WTC11 (cell line): ENCODE data around the gene SH3BP2. TPM values are rescaled to one million over a fixed set of nuclear protein-coding genes. Genes with fewer than 3 reads are reported as not detected.

ENCODE experiments used
- ATAC-seq: fragments of 200-7000 bp; cut with Tn5 transposase; 2 replicates; pipeline ENCODE4 v1.10.0; 2021; ENCODE audit warnings: mild to moderate bottlenecking, moderate library complexity
- CTCF ChIA-PET: fragments of 300-600 bp; sonication (Branson Sonifier 250); formaldehyde crosslinking; loops from one replicate; lab custom pipeline; 2021; ENCODE audit warnings: antibody characterized with exemption; lab: Charles Lee
- POLR2A ChIA-PET: fragments of 350-600 bp; sonication (Branson Sonifier 250); formaldehyde crosslinking; loops from one replicate; lab custom pipeline; 2021; ENCODE audit warnings: antibody characterized with exemption; lab: Charles Lee
- DNase-seq: peaks from one replicate; pipeline ENCODE4 v3.0.0; 2021; ENCODE audit warnings: low spot score
- H3K27ac Mint-ChIP-seq: 2 replicates; pipeline ENCODE4 v1.8.0; 2021; ENCODE audit warnings: mixed read lengths
- H3K27me3 Mint-ChIP-seq: 2 replicates; pipeline ENCODE4 v1.8.0; 2021; ENCODE audit warnings: low read depth, mild to moderate bottlenecking, moderate library complexity, mixed read lengths
- H3K36me3 Mint-ChIP-seq: 2 replicates; pipeline ENCODE4 v1.8.0; 2021; ENCODE audit warnings: mixed read lengths
- H3K4me1 Mint-ChIP-seq: 2 replicates; pipeline ENCODE4 v1.8.0; 2022; ENCODE audit warnings: mixed read lengths
- H3K4me3 Mint-ChIP-seq: 2 replicates; pipeline ENCODE4 v1.8.0; 2021; ENCODE audit warnings: mild to moderate bottlenecking, moderate library complexity, mixed read lengths
- H3K9me3 Mint-ChIP-seq: 2 replicates; pipeline ENCODE4 v1.8.0; 2021; ENCODE audit warnings: mixed read lengths
- CREB1 ChIP-seq: sonication (generic); formaldehyde crosslinking; IDR thresholded peaks from 2 replicates; pipeline ENCODE4 v1.8.0; 2023; ENCODE audit warnings: mild to moderate bottlenecking, missing genetic modification reagents
- ELF4 ChIP-seq: sonication (generic); formaldehyde crosslinking; IDR thresholded peaks from 2 replicates; pipeline ENCODE4 v1.8.1; 2022; ENCODE audit warnings: low read depth, mild to moderate bottlenecking, moderate library complexity, missing genetic modification reagents
- ESRRA ChIP-seq: sonication (generic); formaldehyde crosslinking; IDR thresholded peaks from 2 replicates; pipeline ENCODE4 v1.8.1; 2022; ENCODE audit warnings: mild to moderate bottlenecking, missing genetic modification reagents, borderline replicate concordance
- FOXK1 ChIP-seq: sonication (generic); formaldehyde crosslinking; IDR thresholded peaks from 2 replicates; pipeline ENCODE4 v1.8.0; 2022; ENCODE audit warnings: mild to moderate bottlenecking, moderate library complexity, missing genetic modification reagents
- FOXP1 ChIP-seq: sonication (generic); formaldehyde crosslinking; IDR thresholded peaks from 2 replicates; pipeline ENCODE4 v1.8.0; 2022; ENCODE audit warnings: missing genetic modification reagents, mild to moderate bottlenecking, moderate library complexity, borderline replicate concordance
- GABPB1 ChIP-seq: sonication (generic); formaldehyde crosslinking; IDR thresholded peaks from 2 replicates; pipeline ENCODE4 v1.8.1; 2023; ENCODE audit warnings: mild to moderate bottlenecking, missing genetic modification reagents
- JUN ChIP-seq: sonication (generic); formaldehyde crosslinking; IDR thresholded peaks from 2 replicates; pipeline ENCODE4 v1.8.0; 2023; ENCODE audit warnings: mild to moderate bottlenecking, missing genetic modification reagents
- KAT7 ChIP-seq: sonication (generic); formaldehyde crosslinking; IDR thresholded peaks from 2 replicates; pipeline ENCODE4 v1.8.1; 2023; ENCODE audit warnings: missing genetic modification reagents, mild to moderate bottlenecking, borderline replicate concordance
- NFYB ChIP-seq: sonication (generic); formaldehyde crosslinking; conservative IDR thresholded peaks from 2 replicates; pipeline ENCODE4 v1.8.0; 2022; ENCODE audit warnings: low read depth, missing genetic modification reagents
- RELA ChIP-seq: sonication (generic); formaldehyde crosslinking; IDR thresholded peaks from 2 replicates; pipeline ENCODE4 v1.8.1; 2022; ENCODE audit warnings: missing genetic modification reagents, mild to moderate bottlenecking, borderline replicate concordance
- SMAD3 ChIP-seq: sonication (generic); formaldehyde crosslinking; IDR thresholded peaks from 2 replicates; pipeline ENCODE4 v1.8.0; 2022; ENCODE audit warnings: missing genetic modification reagents, mild to moderate bottlenecking, borderline replicate concordance
- SMAD4 ChIP-seq: sonication (generic); formaldehyde crosslinking; IDR thresholded peaks from 2 replicates; pipeline ENCODE4 v1.8.0; 2022; ENCODE audit warnings: mild to moderate bottlenecking, missing genetic modification reagents
- SOX15 ChIP-seq: fragments of 250-450 bp; sonication (Bioruptor Pico); IDR thresholded peaks from 2 replicates; pipeline ENCODE4 v1.9.0; 2021; ENCODE audit warnings: mild to moderate bottlenecking
- TCF7 ChIP-seq: sonication (generic); formaldehyde crosslinking; IDR thresholded peaks from 2 replicates; pipeline ENCODE4 v1.8.0; 2022; ENCODE audit warnings: mild to moderate bottlenecking, low read depth, missing genetic modification reagents, moderate library complexity
- TEAD1 ChIP-seq: sonication (generic); formaldehyde crosslinking; IDR thresholded peaks from 2 replicates; pipeline ENCODE4 v1.8.0; 2022; ENCODE audit warnings: mild to moderate bottlenecking, missing genetic modification reagents
- TP53 ChIP-seq: sonication (generic); formaldehyde crosslinking; IDR thresholded peaks from 2 replicates; pipeline ENCODE4 v1.8.1; 2023; ENCODE audit warnings: mild to moderate bottlenecking, missing genetic modification reagents
- ZNF121 ChIP-seq: sonication (generic); formaldehyde crosslinking; IDR thresholded peaks from 2 replicates; pipeline ENCODE4 v1.8.0; 2023; ENCODE audit warnings: missing genetic modification reagents
- total RNA-seq: library from RNA; stranded (reverse); gene quantifications from 3 replicates; pipeline ENCODE4 v1.2.3, GENCODE V29; 2021
- TF ChIP-seq, protein P1 (sequence below): sonication (generic); formaldehyde crosslinking; IDR thresholded peaks from 2 replicates; pipeline ENCODE4 v1.8.1; 2022; ENCODE audit warnings: low read depth, mild to moderate bottlenecking, moderate library complexity, missing genetic modification reagents, borderline replicate concordance
- TF ChIP-seq, protein P2 (sequence below): sonication (generic); formaldehyde crosslinking; IDR thresholded peaks from 2 replicates; pipeline ENCODE4 v1.8.0; 2022; ENCODE audit warnings: missing genetic modification reagents
- TF ChIP-seq, protein P3 (sequence below): sonication (generic); formaldehyde crosslinking; IDR thresholded peaks from 2 replicates; pipeline ENCODE4 v1.8.1; 2023; ENCODE audit warnings: mild to moderate bottlenecking, missing genetic modification reagents
- TF ChIP-seq, protein P4 (sequence below): fragments of 250-450 bp; sonication (Bioruptor Pico); IDR thresholded peaks from 2 replicates; pipeline ENCODE4 v1.9.0; 2021; ENCODE audit warnings: mild to moderate bottlenecking, borderline replicate concordance

Gene SH3BP2
- total RNA-seq, 1 experiment from 2014 or later, result 49.1 TPM

DNA sequence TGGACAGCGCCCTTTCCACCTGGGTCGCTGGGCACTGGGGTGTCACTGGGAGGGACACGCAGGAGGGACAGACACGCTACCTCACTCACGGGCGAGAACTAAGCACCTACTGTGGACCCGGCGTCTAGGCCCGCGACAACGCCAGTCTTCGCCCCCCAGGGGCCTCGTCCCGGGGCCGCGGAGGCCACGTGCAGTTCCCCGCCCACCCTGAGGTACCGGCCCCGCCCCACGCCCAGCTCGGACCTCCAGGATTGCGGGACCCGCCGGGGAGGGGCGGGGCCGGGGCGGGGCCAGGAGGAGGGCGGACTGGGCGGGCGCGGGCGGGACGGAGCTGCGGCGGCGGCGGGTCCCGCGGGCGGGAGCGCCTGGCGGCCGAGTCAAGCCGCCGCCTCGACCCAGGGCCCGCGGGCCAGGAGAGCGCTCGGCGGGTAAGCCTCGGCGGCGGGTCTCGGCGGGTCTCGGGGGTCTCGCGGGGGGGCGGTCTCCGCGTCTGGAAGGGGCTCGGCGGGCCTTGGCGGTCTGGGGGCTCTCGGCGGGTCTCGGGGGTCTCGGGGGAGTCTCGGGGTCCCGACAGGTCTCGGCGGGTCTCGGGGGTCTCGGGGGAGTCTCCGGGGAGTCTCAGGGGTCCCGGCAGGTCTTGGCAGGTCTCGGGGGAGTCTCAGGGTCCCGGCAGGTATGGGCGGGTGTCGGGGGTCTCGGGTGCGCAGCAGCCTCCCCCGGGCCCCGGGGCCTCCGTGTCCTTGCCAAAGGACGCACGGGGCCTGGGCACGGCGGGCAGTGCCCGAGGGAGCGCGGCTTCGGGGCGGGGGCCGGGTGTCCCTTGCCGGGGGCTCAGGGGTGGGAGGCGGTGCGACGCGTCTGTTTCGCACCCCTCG, at the start of gene SH3BP2 (continued):
- peak; percentile 77; the same call in 1 of the 2 replicates for TF ChIP-seq SMAD3 (CRISPR knock-in tag)
- peak; percentile 59; the same call in 1 of the 2 replicates for TF ChIP-seq CREB1
- TF ChIP-seq JUN (CRISPR knock-in tag), result peak; percentile 85; the same call in 1 of the 2 replicates
- TF ChIP-seq GABPB1 (CRISPR knock-in tag), result peak; percentile 69
- peak; percentile 85 for TF ChIP-seq FOXP1 (CRISPR knock-in tag)
- no peak; the same call in 1 of the 2 replicates for TF ChIP-seq NFYB (CRISPR knock-in tag)
- no peak for TF ChIP-seq SOX15 (CRISPR knock-in tag)
- peak; percentile 94 for TF ChIP-seq RELA (CRISPR knock-in tag)
- TF ChIP-seq, protein P1, sequence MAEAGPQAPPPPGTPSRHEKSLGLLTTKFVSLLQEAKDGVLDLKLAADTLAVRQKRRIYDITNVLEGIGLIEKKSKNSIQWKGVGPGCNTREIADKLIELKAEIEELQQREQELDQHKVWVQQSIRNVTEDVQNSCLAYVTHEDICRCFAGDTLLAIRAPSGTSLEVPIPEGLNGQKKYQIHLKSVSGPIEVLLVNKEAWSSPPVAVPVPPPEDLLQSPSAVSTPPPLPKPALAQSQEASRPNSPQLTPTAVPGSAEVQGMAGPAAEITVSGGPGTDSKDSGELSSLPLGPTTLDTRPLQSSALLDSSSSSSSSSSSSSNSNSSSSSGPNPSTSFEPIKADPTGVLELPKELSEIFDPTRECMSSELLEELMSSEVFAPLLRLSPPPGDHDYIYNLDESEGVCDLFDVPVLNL, result no peak
- no peak; the same call in 1 of the 2 replicates for TF ChIP-seq SMAD4 (CRISPR knock-in tag)
- peak; percentile 93; the same call in 1 of the 2 replicates for TF ChIP-seq TP53
- peak; percentile 81 for TF ChIP-seq FOXK1 (CRISPR knock-in tag)
- TF ChIP-seq ESRRA (CRISPR knock-in tag), result peak; percentile 53; the same call in 1 of the 2 replicates

DNA sequence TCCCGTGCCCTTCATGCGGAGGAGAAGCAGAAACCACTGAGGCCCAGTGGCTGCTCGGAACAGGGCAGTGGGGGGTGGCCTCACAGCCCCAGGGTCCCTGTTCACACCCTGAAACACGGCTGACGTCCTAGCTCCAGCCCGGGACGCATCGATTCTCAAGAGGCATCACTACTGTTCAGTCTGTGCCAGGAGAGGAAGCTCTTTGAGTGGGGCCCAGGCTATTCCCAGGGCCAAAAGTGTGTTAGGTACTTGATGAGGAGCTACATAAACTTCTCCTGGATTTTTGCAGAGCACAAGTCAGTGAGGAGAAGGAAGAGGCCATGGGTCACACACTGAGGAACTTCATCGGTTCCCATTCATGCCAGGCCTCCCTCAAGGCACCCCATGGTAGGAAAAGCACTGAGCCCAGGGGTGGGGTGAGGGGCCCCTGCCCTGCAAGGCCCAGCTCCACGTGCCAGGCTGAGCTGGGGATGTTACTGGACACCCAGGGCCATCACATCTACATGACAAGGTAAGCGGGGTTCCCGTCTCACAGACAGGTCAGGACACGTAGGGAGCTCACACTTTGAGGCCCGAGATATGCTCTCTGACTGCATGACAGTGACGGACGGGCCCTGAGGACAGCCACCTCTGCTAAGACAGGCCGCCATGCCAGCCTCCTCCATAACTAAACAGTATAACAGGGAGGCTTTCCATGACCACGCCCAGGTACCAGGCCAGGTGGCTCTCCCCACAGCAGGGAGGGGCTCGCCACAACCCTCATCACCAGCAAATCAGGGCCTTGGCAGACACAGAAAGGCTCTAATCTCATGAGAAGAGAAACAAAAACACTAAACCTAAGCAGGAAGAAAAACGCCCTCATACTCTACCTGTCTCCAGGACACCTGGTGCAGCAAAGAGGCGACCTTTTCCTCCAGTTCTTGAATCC, 49.1 kb upstream of the SH3BP2 start:
- POLR2A ChIA-PET, result no interaction called here
- CTCF ChIA-PET, result no interaction called here

More for the DNA sequence above, 49.1 kb upstream of the SH3BP2 start:
- Mint-ChIP-seq H3K4me1 (no peaks in the 10 kb centered on the region), H3K4me3 (no peak overlapping the region), H3K36me3 (peaks cover 41% of the 10 kb centered on the region), H3K27ac (no peak overlapping the region), H3K27me3 (no peaks in the 10 kb centered on the region), H3K9me3 (peaks cover 5% of the 10 kb centered on the region; the same call in 1 of the 2 replicates)
- no peak for TF ChIP-seq TEAD1 (CRISPR knock-in tag)
- TF ChIP-seq KAT7 (CRISPR knock-in tag), result no peak
- TF ChIP-seq, protein P2, sequence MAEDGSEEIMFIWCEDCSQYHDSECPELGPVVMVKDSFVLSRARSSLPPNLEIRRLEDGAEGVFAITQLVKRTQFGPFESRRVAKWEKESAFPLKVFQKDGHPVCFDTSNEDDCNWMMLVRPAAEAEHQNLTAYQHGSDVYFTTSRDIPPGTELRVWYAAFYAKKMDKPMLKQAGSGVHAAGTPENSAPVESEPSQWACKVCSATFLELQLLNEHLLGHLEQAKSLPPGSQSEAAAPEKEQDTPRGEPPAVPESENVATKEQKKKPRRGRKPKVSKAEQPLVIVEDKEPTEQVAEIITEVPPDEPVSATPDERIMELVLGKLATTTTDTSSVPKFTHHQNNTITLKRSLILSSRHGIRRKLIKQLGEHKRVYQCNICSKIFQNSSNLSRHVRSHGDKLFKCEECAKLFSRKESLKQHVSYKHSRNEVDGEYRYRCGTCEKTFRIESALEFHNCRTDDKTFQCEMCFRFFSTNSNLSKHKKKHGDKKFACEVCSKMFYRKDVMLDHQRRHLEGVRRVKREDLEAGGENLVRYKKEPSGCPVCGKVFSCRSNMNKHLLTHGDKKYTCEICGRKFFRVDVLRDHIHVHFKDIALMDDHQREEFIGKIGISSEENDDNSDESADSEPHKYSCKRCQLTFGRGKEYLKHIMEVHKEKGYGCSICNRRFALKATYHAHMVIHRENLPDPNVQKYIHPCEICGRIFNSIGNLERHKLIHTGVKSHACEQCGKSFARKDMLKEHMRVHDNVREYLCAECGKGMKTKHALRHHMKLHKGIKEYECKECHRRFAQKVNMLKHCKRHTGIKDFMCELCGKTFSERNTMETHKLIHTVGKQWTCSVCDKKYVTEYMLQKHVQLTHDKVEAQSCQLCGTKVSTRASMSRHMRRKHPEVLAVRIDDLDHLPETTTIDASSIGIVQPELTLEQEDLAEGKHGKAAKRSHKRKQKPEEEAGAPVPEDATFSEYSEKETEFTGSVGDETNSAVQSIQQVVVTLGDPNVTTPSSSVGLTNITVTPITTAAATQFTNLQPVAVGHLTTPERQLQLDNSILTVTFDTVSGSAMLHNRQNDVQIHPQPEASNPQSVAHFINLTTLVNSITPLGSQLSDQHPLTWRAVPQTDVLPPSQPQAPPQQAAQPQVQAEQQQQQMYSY, result no peak
- no peak for TF ChIP-seq ZNF121
- TF ChIP-seq, protein P3, sequence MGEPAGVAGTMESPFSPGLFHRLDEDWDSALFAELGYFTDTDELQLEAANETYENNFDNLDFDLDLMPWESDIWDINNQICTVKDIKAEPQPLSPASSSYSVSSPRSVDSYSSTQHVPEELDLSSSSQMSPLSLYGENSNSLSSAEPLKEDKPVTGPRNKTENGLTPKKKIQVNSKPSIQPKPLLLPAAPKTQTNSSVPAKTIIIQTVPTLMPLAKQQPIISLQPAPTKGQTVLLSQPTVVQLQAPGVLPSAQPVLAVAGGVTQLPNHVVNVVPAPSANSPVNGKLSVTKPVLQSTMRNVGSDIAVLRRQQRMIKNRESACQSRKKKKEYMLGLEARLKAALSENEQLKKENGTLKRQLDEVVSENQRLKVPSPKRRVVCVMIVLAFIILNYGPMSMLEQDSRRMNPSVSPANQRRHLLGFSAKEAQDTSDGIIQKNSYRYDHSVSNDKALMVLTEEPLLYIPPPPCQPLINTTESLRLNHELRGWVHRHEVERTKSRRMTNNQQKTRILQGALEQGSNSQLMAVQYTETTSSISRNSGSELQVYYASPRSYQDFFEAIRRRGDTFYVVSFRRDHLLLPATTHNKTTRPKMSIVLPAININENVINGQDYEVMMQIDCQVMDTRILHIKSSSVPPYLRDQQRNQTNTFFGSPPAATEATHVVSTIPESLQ, result no peak
- TF ChIP-seq, protein P4, sequence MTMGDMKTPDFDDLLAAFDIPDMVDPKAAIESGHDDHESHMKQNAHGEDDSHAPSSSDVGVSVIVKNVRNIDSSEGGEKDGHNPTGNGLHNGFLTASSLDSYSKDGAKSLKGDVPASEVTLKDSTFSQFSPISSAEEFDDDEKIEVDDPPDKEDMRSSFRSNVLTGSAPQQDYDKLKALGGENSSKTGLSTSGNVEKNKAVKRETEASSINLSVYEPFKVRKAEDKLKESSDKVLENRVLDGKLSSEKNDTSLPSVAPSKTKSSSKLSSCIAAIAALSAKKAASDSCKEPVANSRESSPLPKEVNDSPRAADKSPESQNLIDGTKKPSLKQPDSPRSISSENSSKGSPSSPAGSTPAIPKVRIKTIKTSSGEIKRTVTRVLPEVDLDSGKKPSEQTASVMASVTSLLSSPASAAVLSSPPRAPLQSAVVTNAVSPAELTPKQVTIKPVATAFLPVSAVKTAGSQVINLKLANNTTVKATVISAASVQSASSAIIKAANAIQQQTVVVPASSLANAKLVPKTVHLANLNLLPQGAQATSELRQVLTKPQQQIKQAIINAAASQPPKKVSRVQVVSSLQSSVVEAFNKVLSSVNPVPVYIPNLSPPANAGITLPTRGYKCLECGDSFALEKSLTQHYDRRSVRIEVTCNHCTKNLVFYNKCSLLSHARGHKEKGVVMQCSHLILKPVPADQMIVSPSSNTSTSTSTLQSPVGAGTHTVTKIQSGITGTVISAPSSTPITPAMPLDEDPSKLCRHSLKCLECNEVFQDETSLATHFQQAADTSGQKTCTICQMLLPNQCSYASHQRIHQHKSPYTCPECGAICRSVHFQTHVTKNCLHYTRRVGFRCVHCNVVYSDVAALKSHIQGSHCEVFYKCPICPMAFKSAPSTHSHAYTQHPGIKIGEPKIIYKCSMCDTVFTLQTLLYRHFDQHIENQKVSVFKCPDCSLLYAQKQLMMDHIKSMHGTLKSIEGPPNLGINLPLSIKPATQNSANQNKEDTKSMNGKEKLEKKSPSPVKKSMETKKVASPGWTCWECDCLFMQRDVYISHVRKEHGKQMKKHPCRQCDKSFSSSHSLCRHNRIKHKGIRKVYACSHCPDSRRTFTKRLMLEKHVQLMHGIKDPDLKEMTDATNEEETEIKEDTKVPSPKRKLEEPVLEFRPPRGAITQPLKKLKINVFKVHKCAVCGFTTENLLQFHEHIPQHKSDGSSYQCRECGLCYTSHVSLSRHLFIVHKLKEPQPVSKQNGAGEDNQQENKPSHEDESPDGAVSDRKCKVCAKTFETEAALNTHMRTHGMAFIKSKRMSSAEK, result no peak
- no peak for TF ChIP-seq ELF4 (CRISPR knock-in tag)
- no peak for TF ChIP-seq TCF7
- DNase-seq (no peak), ATAC-seq (no peak)
